Bladder microvascular endothelial cell (primary cell): ENCODE results near the gene CNTF. TPM values are rescaled to one million over a fixed set of nuclear protein-coding genes. Genes with fewer than 3 reads are reported as not detected.

ENCODE experiments used
- total RNA-seq: library from RNA; depleted of rRNA; stranded (reverse); fragments of >200 nt; gene quantifications from 2 replicates; pipeline ENCODE4 v1.2.3, GENCODE V29; 2014

CNTF gene, protein sequence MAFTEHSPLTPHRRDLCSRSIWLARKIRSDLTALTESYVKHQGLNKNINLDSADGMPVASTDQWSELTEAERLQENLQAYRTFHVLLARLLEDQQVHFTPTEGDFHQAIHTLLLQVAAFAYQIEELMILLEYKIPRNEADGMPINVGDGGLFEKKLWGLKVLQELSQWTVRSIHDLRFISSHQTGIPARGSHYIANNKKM
- 0.97 and 2.7 TPM in 2 replicates for total RNA-seq

GRCh38 chr11:58622344-58622743 is at the start of gene CNTF:
CNTF (plus strand) TSS chr11:58622665; CDS start chr11:58622753, 88 bp downstream.

DNA sequence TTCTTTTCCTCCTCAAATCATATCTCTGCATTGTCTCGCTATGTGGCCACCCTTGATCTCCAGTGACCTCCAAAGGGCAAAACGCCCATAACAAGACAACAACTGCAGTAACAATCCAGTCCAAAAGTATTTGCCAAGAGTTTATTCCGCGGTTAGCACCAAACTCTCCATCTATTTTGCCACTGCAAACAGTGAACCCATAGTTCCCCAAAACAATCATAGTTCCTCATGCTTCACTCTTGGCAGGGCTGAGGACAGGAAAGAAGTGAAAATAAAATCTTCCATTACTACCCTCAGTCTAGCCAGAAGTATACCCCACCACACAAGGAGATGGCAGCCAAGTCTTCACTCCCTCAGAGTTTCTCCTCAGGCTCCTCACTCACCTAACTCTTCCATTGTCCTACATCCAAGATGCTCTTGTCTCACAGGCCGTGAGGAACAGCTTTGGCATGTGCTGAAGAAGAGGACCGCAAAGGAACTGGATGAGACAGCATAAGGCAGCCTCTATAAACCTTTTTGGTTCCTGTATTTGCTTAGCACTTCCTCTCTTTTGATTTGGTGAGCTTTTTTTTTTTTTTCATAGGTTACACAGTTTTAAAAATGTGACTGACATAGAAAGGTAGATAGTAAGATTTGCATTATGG is 47.0 kb upstream of the CNTF start, which contains the start of gene LPXN:
TSS of gene LPXN (minus strand) at position 480 of the 644 bp plus-strand sequence. CDS start at position 396, 84 bp downstream.

DNA sequence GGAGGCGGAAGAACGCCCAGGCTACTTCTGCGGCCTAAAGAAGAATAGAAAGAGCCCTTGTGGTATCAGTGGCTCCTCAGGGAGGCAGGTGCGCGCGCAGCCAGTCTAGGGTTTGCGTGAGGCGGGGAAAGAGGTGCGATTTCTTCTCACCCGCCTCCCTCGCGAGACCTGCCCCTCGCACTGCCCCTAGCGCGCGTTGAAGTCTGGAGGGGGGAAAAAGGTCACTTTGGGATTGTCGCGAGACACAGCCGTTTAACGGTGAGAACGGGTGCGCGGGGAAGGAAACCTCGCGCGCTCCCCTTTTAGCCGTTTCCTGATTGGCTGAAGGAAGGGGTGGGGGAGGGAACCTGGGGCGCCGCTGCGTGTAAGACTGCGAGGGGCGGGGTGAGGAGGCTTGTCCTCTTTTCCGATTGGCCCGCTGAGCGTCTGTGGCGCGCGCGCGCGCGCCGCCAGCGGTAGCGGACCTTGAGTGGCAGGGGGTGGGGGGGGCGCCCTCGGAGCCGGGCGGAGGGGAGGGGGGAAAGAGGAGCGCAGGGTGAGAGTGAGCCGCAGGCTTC is 43.8 kb upstream of the CNTF start, which contains the start of gene ZFP91:
TSS of gene ZFP91 (plus strand) at position 429 of the 557 bp plus-strand sequence. CDS start 219 bp downstream, outside the sequence.

Other genes starting within 250 kb of the CNTF start
- gene OR5B3, start 215.8 kb upstream of the CNTF start, total RNA-seq, result not detected in 2 replicates
- not detected in 2 replicates for gene OR5B2, start 194.5 kb upstream of the CNTF start, total RNA-seq
- gene OR5B12, start 180.4 kb upstream of the CNTF start, total RNA-seq, result not detected in 2 replicates
- not detected in 2 replicates for gene OR5B21, start 114.6 kb upstream of the CNTF start, total RNA-seq
- 1.9 and 3.7 TPM in 2 replicates for gene LPXN, start 46.8 kb upstream of the CNTF start, total RNA-seq
- gene ZFP91, start 43.6 kb upstream of the CNTF start, total RNA-seq, result 29.6 and 45.2 TPM in 2 replicates
- not detected in 2 replicates for gene GLYAT, start 109.3 kb downstream of the CNTF start, total RNA-seq
- gene GLYATL2, start 222.0 kb downstream of the CNTF start, total RNA-seq, result 0.31 TPM in 1 of 2 replicates, not detected in the other